GM21528 (cell line): ENCODE data around the gene ALKBH1.
"Not testable (repeated sequence)": the region's sequence is repeated elsewhere in the genome, so short reads cannot be mapped to it uniquely, and the experiment has no call there.

Experiments
- ATAC-seq: cut with Tn5 transposase; IDR thresholded peaks from one replicate; pipeline ENCODE4 v1.9.1; 2021; ENCODE audit warnings: mild to moderate bottlenecking, moderate library complexity; ENCODE audit not compliant: unreplicated experiment, low FRiP score

ALKBH1 gene

GRCh38 chr14:77674931-77675330 is 32.9 kb downstream of the ALKBH1 start:
- ATAC-seq: no peak

GRCh38 chr14:77673193-77673592 is 34.6 kb downstream of the ALKBH1 start:
- ATAC-seq: no peak

GRCh38 chr14:77667331-77667730 is 40.5 kb downstream of the ALKBH1 start:
- ATAC-seq: no peak

- ATAC-seq: no peak
Observed at GRCh38 chr14:77663293-77663692, 44.5 kb downstream of the ALKBH1 start.

- ATAC-seq: not testable (repeated sequence)
Observed at GRCh38 chr14:77661562-77661961, 46.3 kb downstream of the ALKBH1 start.

GRCh38 chr14:77660754-77661153 is 47.1 kb downstream of the ALKBH1 start:
- ATAC-seq: no peak

- no peak for ATAC-seq
Observed at GRCh38 chr14:77659831-77660230, 48.0 kb downstream of the ALKBH1 start.

- no peak for ATAC-seq
Observed at GRCh38 chr14:77657280-77657679, 50.5 kb downstream of the ALKBH1 start.

GRCh38 chr14:77654001-77654441 is 53.8 kb downstream of the ALKBH1 start:
- no peak for ATAC-seq

- ATAC-seq: no peak
Observed at GRCh38 chr14:77649326-77649725, 58.5 kb downstream of the ALKBH1 start.

GRCh38 chr14:77648520-77649200 is 59.2 kb downstream of the ALKBH1 start:
- no peak for ATAC-seq

GRCh38 chr14:77647853-77648252 is 60.0 kb downstream of the ALKBH1 start:
- ATAC-seq: no peak

- ATAC-seq: no peak
Observed at GRCh38 chr14:77646907-77647306, 60.9 kb downstream of the ALKBH1 start.

GRCh38 chr14:77645520-77646230 is 62.1 kb downstream of the ALKBH1 start:
- no peak for ATAC-seq

- no peak for ATAC-seq
Observed at GRCh38 chr14:77642407-77642806, 65.4 kb downstream of the ALKBH1 start.

- ATAC-seq: peak; percentile 65
Observed at GRCh38 chr14:77641534-77642341, 66.1 kb downstream of the ALKBH1 start.

- peak; percentile 25 for ATAC-seq
Observed at GRCh38 chr14:77640756-77641533, 66.9 kb downstream of the ALKBH1 start.

- no peak for ATAC-seq
Observed at GRCh38 chr14:77638771-77639171, 69.1 kb downstream of the ALKBH1 start.

- not testable (repeated sequence) for ATAC-seq
Observed at GRCh38 chr14:77635869-77636268, 72.0 kb downstream of the ALKBH1 start.

GRCh38 chr14:77635466-77635865 is 72.4 kb downstream of the ALKBH1 start:
- not testable (repeated sequence) for ATAC-seq
